SK-N-SH (cell line): ENCODE measurements around the gene PLA2G6. TPM values are rescaled to one million over a fixed set of nuclear protein-coding genes. Genes with fewer than 3 reads are reported as not detected.

Experiments
- CTCF ChIA-PET: fragments of 300-600, 350-600 bp; formaldehyde crosslinking; extraction: SDS; loops from one replicate; lab custom pipeline; 2021; lab: Yijun Ruan, JAX
- POLR2A ChIA-PET: fragments of 350-600 bp; sonication (Branson Sonifier 250); formaldehyde crosslinking; extraction: SDS; loops from one replicate; lab custom pipeline; 2020; ENCODE audit warnings: antibody characterized with exemption, inconsistent platforms; lab: Yijun Ruan, JAX
- DNase-seq: peaks from one replicate; pipeline ENCODE4 v3.0.0; 2012
- H2AFZ ChIP-seq: fragments of 200-600 bp; sonication (generic); 2 replicates; pipeline ENCODE4 v1.8.1; 2016; ENCODE audit warnings: antibody characterized with exemption, mild to moderate bottlenecking, low read depth
- H3F3A ChIP-seq: fragments of 200-600 bp; sonication (generic); replicated peaks from 2 replicates; pipeline ENCODE3; 2016; ENCODE audit warnings: antibody characterized with exemption, mild to moderate bottlenecking; ENCODE audit not compliant: insufficient read depth
- H3K27ac ChIP-seq, 2 experiments: fragments of 200-500 bp in 1 of 2; fragments of 200-600 bp in 1 of 2; sonication (Bioruptor generic) in 1 of 2; sonication (generic), shearing (Covaris generic) in 1 of 2; 2 replicates each; pipeline versions ENCODE4 v1.5.1 to v1.6.1; 2014 to 2016; ENCODE audit warnings: low read depth in 2 of 2, inconsistent platforms in 1 of 2, low read length in 1 of 2, mild to moderate bottlenecking in 1 of 2, mixed read lengths in 1 of 2
- H3K27me3 ChIP-seq: fragments of 200-600 bp; sonication (generic), shearing (Covaris generic); 2 replicates; pipeline ENCODE4 v1.6.1; 2016; ENCODE audit warnings: mixed run types; ENCODE audit not compliant: insufficient read depth
- H3K36me3 ChIP-seq, 2 experiments: fragments of 200-500 bp in 1 of 2; fragments of 200-600 bp in 1 of 2; sonication (Bioruptor generic) in 1 of 2; sonication (generic) in 1 of 2; replicated peaks in 1 of 2; 2 replicates each; pipeline versions ENCODE3 to v1.5.1; 2014 to 2016; ENCODE audit warnings: low read length in 1 of 2, mild to moderate bottlenecking in 1 of 2; ENCODE audit not compliant: insufficient read depth in 2 of 2, control insufficient read depth in 1 of 2
- H3K4me1 ChIP-seq, 2 experiments: fragments of 200-500 bp in 1 of 2; fragments of 200-600 bp in 1 of 2; sonication (Bioruptor generic) in 1 of 2; sonication (generic), shearing (Covaris generic) in 1 of 2; 2 replicates each; pipeline versions ENCODE4 v1.5.1 to v1.6.1; 2014 to 2016; ENCODE audit warnings: low read depth in 1 of 2, low read length in 1 of 2, mixed run types in 1 of 2; ENCODE audit not compliant: insufficient read depth in 2 of 2, control insufficient read depth in 1 of 2
- H3K4me2 ChIP-seq: fragments of 200-600 bp; sonication (generic), shearing (Covaris generic); 2 replicates; pipeline ENCODE4 v1.6.1; 2017; ENCODE audit warnings: mixed run types
- H3K4me3 ChIP-seq, 2 experiments: fragments of 200-500 bp in 1 of 2; fragments of 200-600 bp in 1 of 2; sonication (Bioruptor generic) in 1 of 2; sonication (generic), shearing (Covaris generic) in 1 of 2; 2 replicates each; pipeline versions ENCODE4 v1.5.1 to v1.8.1; 2014 to 2016; ENCODE audit warnings: low read depth in 2 of 2, inconsistent platforms in 1 of 2, low read length in 1 of 2, mild to moderate bottlenecking in 1 of 2, mixed read lengths in 1 of 2, moderate library complexity in 1 of 2
- H3K79me2 ChIP-seq: fragments of 200-600 bp; sonication (generic); 2 replicates; pipeline ENCODE4 v1.8.1; 2017; ENCODE audit warnings: mild to moderate bottlenecking; ENCODE audit not compliant: insufficient read depth
- H3K9ac ChIP-seq: fragments of 200-600 bp; sonication (generic); 2 replicates; pipeline ENCODE4 v1.6.1; 2017; ENCODE audit warnings: mixed run types
- H3K9me2 ChIP-seq: fragments of 200-600 bp; sonication (generic); 2 replicates; pipeline ENCODE4 v1.6.1; 2017; ENCODE audit warnings: mixed run types
- H3K9me3 ChIP-seq: fragments of 200-600 bp; sonication (generic); 2 replicates; pipeline ENCODE4 v1.6.1; 2017; ENCODE audit warnings: mixed run types, mild to moderate bottlenecking, moderate library complexity
- H4K20me1 ChIP-seq: fragments of 200-600 bp; sonication (generic); 2 replicates; pipeline ENCODE4 v1.6.1; 2017; ENCODE audit warnings: mild to moderate bottlenecking, mixed run types; ENCODE audit not compliant: insufficient read depth
- CTCF ChIP-seq: fragments of 200-600 bp; sonication (generic); IDR thresholded peaks from 2 replicates; pipeline ENCODE4 v1.6.1; 2017; ENCODE audit warnings: antibody characterized with exemption, mild to moderate bottlenecking, moderate library complexity
- ELF1 ChIP-seq: IDR thresholded peaks from 2 replicates; pipeline ENCODE4 v1.4.0; 2012
- EZH2phosphoT487 ChIP-seq: fragments of 200-600 bp; sonication (generic); IDR thresholded peaks from 2 replicates; pipeline ENCODE4 v1.6.1; 2017; ENCODE audit warnings: low read depth, mixed run types, mild to moderate bottlenecking, antibody characterized with exemption, moderate library complexity, borderline replicate concordance
- FOSL2 ChIP-seq: IDR thresholded peaks from 2 replicates; pipeline ENCODE4 v1.4.0; 2012; ENCODE audit warnings: low read depth, mild to moderate bottlenecking, moderate library complexity, borderline replicate concordance
- FOXJ3 ChIP-seq: sonication (generic); formaldehyde crosslinking; IDR thresholded peaks from 2 replicates; pipeline ENCODE4 v1.5.1; 2020; ENCODE audit warnings: mild to moderate bottlenecking, missing genetic modification reagents
- FOXM1 ChIP-seq: IDR thresholded peaks from 2 replicates; pipeline ENCODE4 v1.4.0; 2012; ENCODE audit warnings: low read depth, mild to moderate bottlenecking
- GATA2 ChIP-seq: sonication (generic); formaldehyde crosslinking; IDR thresholded peaks from 2 replicates; pipeline ENCODE4 v1.5.0; 2020; ENCODE audit warnings: mild to moderate bottlenecking, missing genetic modification reagents
- MAX ChIP-seq: IDR thresholded peaks from 2 replicates; pipeline ENCODE4 v1.4.0; 2012; ENCODE audit warnings: low read depth
- NFIC ChIP-seq: IDR thresholded peaks from 2 replicates; pipeline ENCODE4 v1.4.0; 2012; ENCODE audit warnings: borderline replicate concordance
- NRF1 ChIP-seq: IDR thresholded peaks from 2 replicates; pipeline ENCODE4 v1.6.1; 2012; ENCODE audit warnings: low read depth, mild to moderate bottlenecking, low read length
- PBX3 ChIP-seq: IDR thresholded peaks from 2 replicates; pipeline ENCODE4; 2012
- RAD21 ChIP-seq: IDR thresholded peaks from 2 replicates; pipeline ENCODE4 v1.6.1; 2012; ENCODE audit warnings: mild to moderate bottlenecking, low read length
- RCOR1 ChIP-seq: fragments of 150-350 bp; IDR thresholded peaks from 2 replicates; pipeline ENCODE4 v1.6.1; 2017; ENCODE audit warnings: antibody characterized with exemption, low read length
- REST ChIP-seq: IDR thresholded peaks from 2 replicates; pipeline ENCODE4 v1.6.1; 2012; ENCODE audit warnings: mild to moderate bottlenecking, low read depth, low read length, moderate library complexity
- SMC3 ChIP-seq: IDR thresholded peaks from 2 replicates; pipeline ENCODE4 v1.6.1; 2012; ENCODE audit warnings: low read depth, low read length, improper control_type of control experiment
- TCF12 ChIP-seq: IDR thresholded peaks from 2 replicates; pipeline ENCODE4 v1.4.0; 2012
- USF2 ChIP-seq: fragments of 150-350 bp; IDR thresholded peaks from 2 replicates; pipeline ENCODE4 v1.6.1; 2017; ENCODE audit warnings: antibody characterized with exemption, low read length, low read depth, borderline replicate concordance
- ZBTB33 ChIP-seq: IDR thresholded peaks from 2 replicates; pipeline ENCODE4 v1.4.0; 2012; ENCODE audit warnings: low read depth, borderline replicate concordance
- WGBS: methylation state at CpG from one replicate; pipeline ENCODE4 v1.1.6; 2017; ENCODE audit warnings: low lambda C conversion rate; 5-methylcytosine and 5-hydroxymethylcytosine counted together
- polyA plus RNA-seq, 3 experiments: library from polyadenylated mRNA; depleted of rRNA; stranded (reverse); fragments of >200 nt; gene quantifications; 2 replicates each; pipeline ENCODE4 v1.2.3, GENCODE V29; 2012

PLA2G6 gene
- polyA plus RNA-seq, 1 of the 3 experiments (the other 2 are of a cell fraction) = 10.5 TPM

GRCh38 chr22:38230916-38231315, 49.3 kb upstream of the PLA2G6 start (continued):
- TF ChIP-seq USF2 (no peak), NFIC (no peak)
- TF ChIP-seq, all 33 proteins: peak for 0

- no peaks in the 10 kb centered on the region for H3K9me3 ChIP-seq
- peaks cover 0 to 8% of the 10 kb centered on the region in 2 experiments for H3K36me3 ChIP-seq
- TF ChIP-seq ZBTB33 = no peak
- no peak for TF ChIP-seq EZH2phosphoT487
- TF ChIP-seq RAD21 = peak; percentile 31; the same call in 1 of the 2 replicates
- no peak for TF ChIP-seq NRF1
- TF ChIP-seq PBX3 = no peak
- TF ChIP-seq RCOR1 = no peak
- no peak for TF ChIP-seq NFIC
- no peak for TF ChIP-seq FOXJ3
- TF ChIP-seq TCF12 = no peak
- TF ChIP-seq FOSL2 = no peak
- no peak for TF ChIP-seq FOXM1
- TF ChIP-seq MAX = no peak
- TF ChIP-seq REST = no peak
- no peak for TF ChIP-seq ELF1
- peak; percentile 11; the same call in 1 of the 2 replicates for TF ChIP-seq CTCF
- TF ChIP-seq SMC3 = no peak
- TF ChIP-seq GATA2 = no peak
- TF ChIP-seq, all 33 proteins: peak for 2
- CTCF ChIA-PET = interaction anchor here (1.0 kb wide), 1 partner anchor 10 kb away, joined by 3 read pairs; no protein-coding TSS in a partner anchor
- Histone ChIP-seq H3K4me1 (no peaks in the 10 kb centered on the region), H3K79me2 (0 out of 2 replicates have a peak, but pooled peaks cover 3% of the 10 kb centered on the region), H4K20me1 (no peaks in the 10 kb centered on the region), H3K9ac (no peak overlapping the region), H3K4me2 (no peak overlapping the region), H3F3A (no peaks in the 10 kb centered on the region), H3K9me2 (no peaks in the 10 kb centered on the region), H2AFZ (no peak overlapping the region), H3K27ac (no peak overlapping the region), H3K4me3 (no peak overlapping the region), H3K27me3 (no peaks in the 10 kb centered on the region)
- DNase-seq = no peak
- POLR2A ChIA-PET = no interaction called here
- WGBS = 82% methylated on average over 6 of the region's 15 CpGs
Observed at GRCh38 chr22:38230108-38230825, 48.6 kb upstream of the PLA2G6 start.
